NCI-H446 treated with DMSO at 0.1 percent for 48 hours (cell line): ENCODE measurements around the gene LMO2.
"Not testable (repeated sequence)": the region's sequence is repeated elsewhere in the genome, so short reads cannot be mapped to it uniquely, and the experiment has no call there.

Experiments
- DNase-seq: peaks from one replicate; lab custom pipeline; 2025; lab: John Stamatoyannopoulos, UW

LMO2 gene

GRCh38 chr11:33861386-33861785 lies 30.5 kb downstream of the LMO2 start:
- DNase-seq, result peak; percentile 43

GRCh38 chr11:33860926-33861325 lies 30.9 kb downstream of the LMO2 start:
- DNase-seq, result no peak

- DNase-seq, result no peak
Observed at GRCh38 chr11:33859306-33859705, 32.6 kb downstream of the LMO2 start.

DNA sequence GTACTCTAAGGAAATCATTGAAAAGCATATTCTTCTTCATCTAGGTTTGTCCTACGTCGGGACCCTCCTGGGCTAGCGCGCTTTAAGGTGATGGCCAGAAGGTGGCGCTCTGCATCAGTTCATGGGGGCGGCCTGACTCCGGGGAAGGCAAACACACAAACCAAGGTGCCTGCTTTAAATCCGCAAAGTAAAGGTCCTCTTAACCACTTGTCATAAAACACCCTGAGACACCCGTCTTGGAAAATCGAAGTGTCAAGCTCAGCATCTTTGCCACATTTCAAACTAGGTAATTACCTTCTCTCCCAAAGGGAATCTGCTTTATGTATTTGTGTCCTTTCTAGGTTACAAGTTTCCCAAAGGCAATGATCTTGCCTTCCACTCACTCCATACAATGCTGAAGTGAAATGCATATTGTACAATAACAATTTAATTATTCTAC lies 33.9 kb downstream of the LMO2 start:
- DNase-seq, result peak; percentile 35

DNA sequence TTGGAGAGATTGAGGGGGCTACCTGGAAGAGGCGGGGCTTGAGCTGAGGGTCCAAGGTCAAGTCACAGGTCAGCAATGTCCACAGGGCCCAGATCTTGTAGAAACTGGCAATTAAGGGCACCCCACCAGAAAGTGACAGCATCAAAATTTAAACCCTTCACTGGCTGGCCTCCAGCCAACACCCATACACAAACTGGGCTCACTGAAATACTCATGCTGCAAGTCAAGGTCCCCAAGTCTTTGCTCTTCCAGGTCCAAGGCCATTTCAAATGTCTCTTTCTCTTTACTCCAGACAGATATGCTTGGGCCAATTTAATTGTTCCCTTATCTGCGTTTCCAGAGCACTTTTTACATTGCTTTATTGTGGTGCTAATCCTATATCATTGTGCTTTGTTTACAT lies 36.4 kb downstream of the LMO2 start:
- no peak for DNase-seq

DNA sequence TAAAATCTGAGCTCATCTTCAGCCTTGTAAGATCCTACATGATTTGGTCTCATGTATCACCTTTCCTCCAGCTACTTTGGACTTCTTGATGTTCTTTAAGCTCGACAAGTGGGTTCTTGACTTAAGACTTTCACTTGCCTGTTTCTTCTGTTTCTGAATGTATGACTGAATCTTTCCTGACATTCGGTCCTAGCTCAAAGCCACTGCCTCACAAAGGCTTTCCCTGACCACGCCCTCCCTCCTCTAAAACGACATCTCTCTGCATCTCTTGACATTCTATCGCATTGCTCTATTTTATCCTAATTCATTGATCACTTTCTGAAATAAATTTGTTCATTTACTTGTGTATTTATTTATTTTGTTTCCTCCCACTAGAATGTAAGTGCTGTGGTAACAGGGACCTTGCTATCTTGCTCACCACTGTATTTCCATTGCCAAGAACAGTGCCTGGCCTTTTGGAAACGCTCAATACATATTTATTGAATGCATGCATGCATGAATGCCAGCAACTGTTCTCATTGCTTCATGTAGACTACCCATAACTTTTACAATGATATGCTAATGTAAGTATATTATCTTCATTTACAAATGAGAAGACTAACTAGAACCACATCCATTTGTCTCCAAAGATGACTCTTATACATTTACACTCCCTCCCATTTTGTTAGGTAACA lies 43.0 kb downstream of the LMO2 start:
- DNase-seq, result no peak

GRCh38 chr11:33847251-33847650 lies 44.6 kb downstream of the LMO2 start:
- DNase-seq, result no peak

DNA sequence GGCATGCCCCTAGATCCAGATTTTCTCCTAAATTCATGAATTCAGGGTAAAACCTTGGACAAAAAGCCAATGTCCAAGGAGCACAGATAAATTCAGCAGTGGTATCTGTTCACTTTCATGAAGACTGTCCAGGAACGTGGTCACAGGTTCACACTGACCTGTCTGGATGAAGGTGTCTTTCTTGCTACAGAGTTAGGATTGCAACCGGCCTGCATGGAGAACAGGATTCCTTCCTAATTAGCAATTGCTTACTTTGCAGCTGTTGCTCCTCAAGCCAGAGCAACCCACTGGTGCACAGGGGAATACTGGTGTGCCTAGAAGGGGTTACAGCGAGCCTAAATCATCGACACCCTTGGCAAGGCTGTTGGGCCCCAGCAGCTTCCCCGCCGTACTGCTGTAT lies 47.6 kb downstream of the LMO2 start:
- DNase-seq, result no peak

GRCh38 chr11:33843018-33843417 lies 48.9 kb downstream of the LMO2 start:
- no peak for DNase-seq

- DNase-seq, result no peak
Observed at GRCh38 chr11:33842236-33842915, 49.5 kb downstream of the LMO2 start.

DNA sequence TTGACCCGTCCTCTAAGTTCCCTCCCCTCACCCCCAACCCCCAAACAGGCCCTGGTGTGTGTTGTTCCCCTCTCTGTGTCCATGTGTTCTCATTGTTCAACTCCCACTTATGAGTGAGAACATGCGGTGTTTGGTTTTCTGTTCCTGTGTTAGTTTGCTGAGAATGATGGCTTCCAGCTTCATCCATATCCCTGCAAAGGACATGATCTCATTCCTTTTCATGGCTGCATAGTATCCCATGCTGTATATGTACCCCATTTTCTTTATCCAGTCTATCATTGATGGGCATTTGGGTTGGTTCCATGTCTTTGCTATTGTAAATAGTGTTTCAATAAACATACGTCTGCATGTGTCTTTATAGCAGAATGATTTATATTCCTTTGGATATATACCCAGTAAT lies 53.6 kb downstream of the LMO2 start:
- DNase-seq, result not testable (repeated sequence)

DNA sequence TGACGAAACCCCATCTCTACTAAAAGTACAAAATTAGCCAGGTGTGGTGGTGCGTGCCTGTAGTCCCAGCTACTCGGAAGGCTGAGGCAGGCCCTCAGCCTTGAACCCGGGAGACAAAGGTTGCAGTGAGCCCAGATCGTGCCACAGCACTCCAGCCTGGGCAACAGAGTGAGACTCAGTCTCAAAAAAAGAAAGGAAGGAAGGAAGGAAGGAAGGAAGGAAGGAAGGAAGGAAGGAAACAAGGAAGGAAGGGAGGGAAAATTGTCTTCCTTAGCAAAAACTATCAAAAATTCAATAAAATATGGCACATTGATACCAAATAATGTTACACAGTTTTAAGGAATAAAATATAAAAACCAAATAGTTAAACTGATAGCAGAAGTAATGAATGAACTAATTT lies 54.5 kb downstream of the LMO2 start:
- not testable (repeated sequence) for DNase-seq

GRCh38 chr11:33835143-33835878 lies 56.6 kb downstream of the LMO2 start:
- DNase-seq, result peak; percentile 45

- no peak for DNase-seq
Observed at GRCh38 chr11:33832676-33833075, 59.2 kb downstream of the LMO2 start.

- DNase-seq, result no peak
Observed at GRCh38 chr11:33830903-33831648, 60.8 kb downstream of the LMO2 start.

DNA sequence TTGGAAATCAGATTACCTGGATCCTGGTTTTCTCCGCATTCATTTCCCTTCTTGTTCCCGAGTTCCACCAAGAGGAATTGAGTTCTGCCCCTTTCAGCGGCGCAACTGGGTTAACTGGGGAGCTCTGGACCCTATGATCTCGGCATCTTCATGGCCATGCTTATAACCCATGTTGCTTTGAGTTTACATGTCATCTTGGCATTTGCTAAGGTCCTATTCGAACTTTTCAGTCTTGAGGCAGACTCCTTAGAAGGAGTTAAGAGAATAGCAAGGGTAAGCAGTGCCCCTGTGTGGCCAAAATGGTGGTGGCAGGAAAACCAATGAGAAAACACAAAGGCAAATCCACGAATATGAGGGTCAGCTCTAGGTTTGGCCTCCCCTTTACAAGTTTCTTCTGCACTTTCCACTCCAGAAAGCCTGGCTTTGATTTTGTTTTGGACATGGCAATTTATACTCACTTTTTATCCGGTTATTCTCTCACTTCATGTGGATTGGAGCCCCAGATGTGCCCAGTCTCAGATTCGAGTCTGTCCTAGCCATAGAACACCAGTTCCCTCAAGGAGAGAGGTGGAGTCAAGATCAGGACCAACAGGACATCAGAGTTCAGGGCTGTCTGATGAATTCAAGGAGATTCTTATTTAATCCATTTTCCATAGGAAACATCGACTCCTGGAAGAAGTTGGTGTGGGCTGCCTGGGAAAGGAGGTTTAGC lies 62.3 kb downstream of the LMO2 start:
- DNase-seq, result peak; percentile 23

DNA sequence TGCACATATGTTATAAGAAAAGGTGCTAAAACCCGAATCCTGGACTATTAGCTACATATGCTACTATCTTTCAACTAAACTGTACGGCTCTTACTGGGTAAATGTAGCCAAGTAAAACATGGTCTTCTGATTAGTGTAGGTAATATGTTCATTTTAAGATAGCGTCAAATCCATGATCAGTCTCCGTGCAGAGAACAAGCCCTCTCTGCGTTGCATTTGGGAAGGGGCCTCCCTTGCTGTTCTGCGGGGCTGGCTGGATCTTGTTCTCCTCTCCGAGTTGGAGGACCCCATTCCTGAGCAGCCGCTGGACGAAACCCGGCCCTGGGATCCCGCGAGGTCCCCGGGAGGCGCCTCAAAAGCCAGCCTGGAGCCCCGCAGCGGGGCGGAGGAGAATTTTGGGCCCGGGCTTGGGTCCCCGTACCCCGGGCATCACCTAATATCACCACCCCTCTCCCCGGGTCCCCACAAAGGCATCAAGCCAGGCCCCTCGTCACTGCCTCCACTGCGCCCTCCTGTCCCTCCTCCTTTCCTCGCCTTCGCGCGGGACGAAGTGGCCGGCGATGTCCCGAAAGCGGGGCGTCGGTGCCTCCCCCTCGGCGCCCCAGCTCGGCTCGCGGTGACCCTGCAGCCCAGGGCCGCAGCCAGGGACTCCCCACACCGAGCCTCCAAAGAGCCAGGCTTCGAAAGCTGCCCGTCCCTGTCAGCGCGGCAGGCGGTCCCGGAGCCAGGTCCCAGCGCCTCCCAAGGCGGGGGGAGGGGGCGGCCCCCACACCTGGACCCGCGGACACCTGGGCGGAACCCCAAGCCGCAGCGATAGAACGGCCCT lies 63.1 kb downstream of the LMO2 start:
- no peak for DNase-seq

DNA sequence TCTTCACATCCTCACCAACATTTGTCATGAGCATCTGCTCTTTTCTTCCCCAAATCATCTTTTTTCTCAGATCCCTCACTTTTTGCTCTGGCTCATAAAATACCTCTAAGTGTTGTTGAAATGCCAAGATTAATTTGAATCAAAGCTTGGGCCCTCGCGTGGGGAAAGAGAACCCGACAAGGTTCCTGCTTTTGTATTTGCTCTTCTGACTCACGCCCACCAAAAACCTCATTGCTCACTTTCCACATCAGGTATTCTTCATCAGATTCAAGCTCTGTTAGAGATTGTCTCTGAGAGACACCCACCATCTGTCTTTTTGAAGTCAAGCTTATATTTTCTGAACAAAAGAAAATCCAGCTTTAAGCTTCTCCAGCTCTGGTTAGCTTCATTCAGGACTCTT lies 64.7 kb downstream of the LMO2 start:
- DNase-seq, result no peak

- DNase-seq, result no peak
Observed at GRCh38 chr11:33825854-33826560, 65.9 kb downstream of the LMO2 start.

DNA sequence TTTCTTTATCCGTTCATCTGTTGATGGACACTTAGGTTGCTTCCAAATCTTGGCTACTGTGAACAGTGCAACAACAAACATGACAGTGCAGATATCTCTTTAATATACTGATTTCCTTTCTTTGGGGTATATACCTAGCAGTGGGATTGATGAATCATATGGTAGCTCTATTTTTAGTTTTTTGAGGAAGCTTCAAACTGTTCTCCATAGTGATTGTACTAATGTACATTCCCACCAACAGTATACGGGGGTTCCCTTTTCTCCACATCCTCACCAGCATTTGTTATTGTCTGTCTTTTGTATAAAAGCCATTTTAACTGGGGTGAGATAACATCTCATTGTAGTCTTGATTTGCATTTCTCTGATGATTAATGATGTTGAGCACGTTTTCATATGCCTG lies 68.9 kb downstream of the LMO2 start:
- DNase-seq, result not testable (repeated sequence)
